ENCODE data around the gene ATP6V1B1. TPM values are rescaled to one million over a fixed set of nuclear protein-coding genes. Genes with fewer than 3 reads are reported as not detected.

The ATP6V1B1 gene
- total RNA-seq, 1 donor from 2014 or later, result not detected

- DNase-seq (ENCODE audit: low read depth in 2 of 2), result no peak
Measured at GRCh38 chr2:70926042-70926441, 9.7 kb upstream of the ATP6V1B1 start.

GRCh38 chr2:70927138-70927537, 8.6 kb upstream of the ATP6V1B1 start:
- DNase-seq (ENCODE audit: low read depth in 2 of 2), result no peak

- DNase-seq (ENCODE audit: low read depth in 2 of 2), result no peak
Measured at GRCh38 chr2:70927641-70928040, 8.1 kb upstream of the ATP6V1B1 start.

- DNase-seq (ENCODE audit: low read depth in 2 of 2), result no peak
Measured at GRCh38 chr2:70928366-70928765, 7.3 kb upstream of the ATP6V1B1 start.

- no peak for DNase-seq (ENCODE audit: low read depth in 2 of 2)
Measured at GRCh38 chr2:70930371-70931329, 5.0 kb upstream of the ATP6V1B1 start.

GRCh38 chr2:70931376-70932000, 4.2 kb upstream of the ATP6V1B1 start:
- no peak for DNase-seq (ENCODE audit: low read depth in 2 of 2)

- no peak for DNase-seq (ENCODE audit: low read depth in 2 of 2)
Measured at GRCh38 chr2:70932631-70933230, 3.0 kb upstream of the ATP6V1B1 start.

GRCh38 chr2:70934981-70935380, 719 bp upstream of the ATP6V1B1 start:
- no peak for DNase-seq (ENCODE audit: low read depth in 2 of 2)

GRCh38 chr2:70936165-70936978, 672 bp downstream of the ATP6V1B1 start:
- DNase-seq (ENCODE audit: low read depth in 2 of 2), result no peak

GRCh38 chr2:70936979-70937811, 1.5 kb downstream of the ATP6V1B1 start:
- no peak for DNase-seq (ENCODE audit: low read depth in 2 of 2)

GRCh38 chr2:70937866-70938585, 2.3 kb downstream of the ATP6V1B1 start:
- DNase-seq (ENCODE audit: low read depth in 2 of 2), result no peak

- no peak for DNase-seq (ENCODE audit: low read depth in 2 of 2)
Measured at GRCh38 chr2:70938586-70938950, 2.9 kb downstream of the ATP6V1B1 start.

GRCh38 chr2:70939001-70939838, 3.5 kb downstream of the ATP6V1B1 start:
- DNase-seq (ENCODE audit: low read depth in 2 of 2), result no peak

GRCh38 chr2:70939839-70940580, 4.3 kb downstream of the ATP6V1B1 start:
- no peak for DNase-seq (ENCODE audit: low read depth in 2 of 2)

GRCh38 chr2:70941186-70941585, 5.5 kb downstream of the ATP6V1B1 start:
- no peak for DNase-seq (ENCODE audit: low read depth in 2 of 2)

GRCh38 chr2:70941701-70942100, 6.0 kb downstream of the ATP6V1B1 start:
- DNase-seq (ENCODE audit: low read depth in 2 of 2), result no peak

GRCh38 chr2:70942396-70943204, 6.9 kb downstream of the ATP6V1B1 start:
- no peak for DNase-seq (ENCODE audit: low read depth in 2 of 2)
